H54 (cell line): ENCODE results near the gene SPTBN4.

Experiments
- DNase-seq: peaks from one replicate; pipeline ENCODE4 v3.0.0; 2011; ENCODE audit warnings: low spot score, mixed read lengths; ENCODE audit not compliant: insufficient read length
- FAIRE-seq: peaks from 3 replicates; lab custom pipeline; 2011; peaks lifted over from hg19 to GRCh38; lab: Jason Lieb, UNC
- POLR2A ChIP-seq: IDR thresholded peaks from 2 replicates; pipeline ENCODE4 v1.6.1; 2011; ENCODE audit warnings: low read depth, mild to moderate bottlenecking, low read length

The SPTBN4 gene

DNA sequence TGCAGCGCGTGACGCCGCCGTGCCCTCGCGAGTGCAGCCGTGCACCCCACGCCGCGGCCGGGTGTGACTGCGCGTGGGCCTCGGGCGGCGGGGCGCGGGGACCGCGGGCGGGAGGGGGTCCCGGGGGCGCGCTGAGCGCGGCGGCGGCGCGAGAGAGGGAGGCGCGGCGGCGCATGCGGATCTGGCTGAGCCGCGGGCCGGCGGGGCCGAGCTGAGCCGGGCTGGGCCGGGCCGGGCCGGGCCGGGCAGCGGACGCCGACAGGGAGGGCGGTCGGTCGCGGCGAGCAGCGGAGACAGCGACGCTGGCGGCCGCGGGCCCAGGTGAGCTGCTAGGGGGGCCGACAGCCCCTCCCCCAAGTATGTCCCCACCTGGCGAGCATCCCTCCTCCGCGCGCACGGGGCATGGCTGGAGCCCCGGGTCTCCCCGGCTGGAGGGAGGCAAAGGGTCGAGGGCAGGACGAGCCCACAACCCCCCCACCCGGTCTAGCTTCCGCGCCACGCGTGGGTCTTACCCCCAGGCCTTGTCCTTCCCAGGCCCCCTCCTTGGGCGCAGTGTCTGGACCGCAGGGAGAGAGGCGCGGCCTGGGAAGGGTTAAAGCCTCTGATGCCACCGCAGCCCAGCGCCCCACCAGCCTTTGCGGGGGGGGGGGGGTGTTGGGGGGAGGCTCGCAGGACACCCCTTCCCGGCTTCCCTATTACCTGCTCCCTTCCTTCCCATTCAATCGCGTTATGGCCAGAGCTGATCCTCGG lies at the start of gene SPTBN4:
SPTBN4 (plus strand) TSS at position 17 of the 750 bp plus-strand sequence. CDS start 5,621 bp downstream, outside the sequence.
- FAIRE-seq (no peak), DNase-seq (no peak)
- TF ChIP-seq POLR2A: no peak

- TF ChIP-seq POLR2A: no peak
- FAIRE-seq: no peak
These were observed 49.2 kb upstream of the SPTBN4 start for GRCh38 chr19:40417643-40417981.

DNA sequence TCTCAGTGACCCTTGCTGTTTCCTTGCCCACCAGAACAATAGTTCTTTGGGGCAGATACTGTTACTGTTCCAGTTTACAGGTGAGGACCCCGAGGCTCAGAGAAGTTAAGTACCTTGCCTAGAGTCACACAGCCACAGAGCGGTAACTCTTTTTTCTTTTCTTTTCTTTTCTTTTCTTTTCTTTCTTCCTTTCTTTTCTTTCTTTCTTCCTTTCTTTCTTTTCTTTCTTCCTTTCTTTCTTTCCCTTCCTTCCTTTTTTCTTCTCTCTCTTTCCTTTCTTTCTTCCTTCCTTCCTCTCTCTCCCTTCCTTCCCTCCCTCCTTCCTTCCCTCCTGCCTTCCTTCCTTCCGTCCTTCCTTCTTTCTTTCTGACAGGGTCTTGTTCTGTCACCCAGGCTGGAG lies 48.8 kb upstream of the SPTBN4 start:
- no peak for FAIRE-seq
- no peak for TF ChIP-seq POLR2A
- no peak for DNase-seq

More at GRCh38 chr19:40417643-40417981, 49.2 kb upstream of the SPTBN4 start:
- DNase-seq: no peak

GRCh38 chr19:40419066-40419612 lies 47.7 kb upstream of the SPTBN4 start:
- TF ChIP-seq POLR2A: no peak
- no peak for FAIRE-seq
- DNase-seq: no peak

DNA sequence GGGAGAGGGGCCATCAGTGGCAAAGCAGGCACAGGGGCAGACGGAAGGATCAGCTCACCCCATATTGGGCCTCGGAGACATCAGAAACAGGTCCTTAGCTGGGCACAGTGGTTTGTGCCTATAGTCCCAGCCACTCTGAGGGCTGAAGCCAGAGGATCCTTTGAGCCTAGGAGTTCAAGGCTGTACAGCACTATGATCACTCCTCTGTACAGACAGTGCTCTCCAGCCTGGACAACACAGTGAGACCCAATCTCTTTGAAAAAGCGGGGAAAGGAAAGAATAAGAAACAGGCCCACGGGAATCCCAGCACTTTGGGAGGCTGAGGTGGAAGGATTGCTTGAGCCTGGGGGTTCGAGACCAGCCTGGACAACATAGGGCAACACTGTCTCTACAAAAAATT lies 47.0 kb upstream of the SPTBN4 start:
- no peak for DNase-seq
- no peak for FAIRE-seq
- no peak for TF ChIP-seq POLR2A

GRCh38 chr19:40420451-40420765 lies 46.4 kb upstream of the SPTBN4 start:
- TF ChIP-seq POLR2A: no peak
- DNase-seq (no peak), FAIRE-seq (no peak)

DNA sequence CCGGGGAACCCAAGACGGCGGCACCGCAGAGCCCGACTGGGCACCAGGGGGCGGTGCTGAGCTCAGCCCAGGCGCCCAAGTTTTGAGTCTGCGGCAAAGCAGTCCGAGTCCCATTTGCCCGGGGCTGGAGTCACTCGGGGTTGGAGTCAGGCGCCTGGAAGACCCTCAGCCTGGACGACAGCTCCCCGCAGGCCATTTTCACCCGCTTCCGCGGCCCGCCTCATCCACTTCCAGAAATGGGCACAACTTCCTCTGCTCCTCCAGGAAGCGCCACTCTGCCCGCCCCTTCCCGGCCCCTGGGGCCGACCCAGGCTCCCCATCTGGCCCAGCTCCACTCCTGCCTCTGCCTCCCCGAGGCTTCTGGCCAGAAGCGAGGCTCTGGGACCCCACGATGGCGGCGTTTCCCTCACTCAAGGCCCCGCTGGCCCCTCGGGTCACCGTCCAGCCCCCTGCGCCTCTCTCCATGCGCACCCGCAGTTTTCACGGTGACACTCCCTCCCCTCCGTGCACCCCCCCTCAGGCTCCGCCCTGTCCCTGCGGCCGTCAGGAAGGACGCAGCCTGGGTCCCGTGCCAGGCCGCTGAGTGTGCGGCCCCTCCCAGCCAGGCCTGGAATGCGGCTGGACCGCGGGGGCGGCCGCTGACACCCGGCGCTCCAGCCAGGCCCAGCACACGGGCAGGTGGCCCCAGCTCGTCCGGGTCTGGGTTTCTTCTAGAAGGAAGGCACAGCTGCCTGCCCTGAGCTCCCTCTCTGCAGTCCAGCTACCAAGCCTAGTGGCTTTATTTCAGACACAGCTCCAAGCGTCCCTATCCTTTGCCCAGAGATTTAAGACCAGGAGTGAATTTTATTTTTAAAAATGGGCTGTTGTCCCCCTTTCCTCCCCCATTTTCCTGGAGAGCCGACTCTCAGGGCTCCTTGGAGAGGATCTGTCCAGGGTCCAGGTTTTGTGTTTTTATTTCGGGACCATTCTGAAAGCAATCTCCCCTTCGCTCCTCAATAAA lies 45.7 kb upstream of the SPTBN4 start:
- peak; percentile 45 for TF ChIP-seq POLR2A
- FAIRE-seq (peak; percentile 41), DNase-seq (peak; percentile 96)

DNA sequence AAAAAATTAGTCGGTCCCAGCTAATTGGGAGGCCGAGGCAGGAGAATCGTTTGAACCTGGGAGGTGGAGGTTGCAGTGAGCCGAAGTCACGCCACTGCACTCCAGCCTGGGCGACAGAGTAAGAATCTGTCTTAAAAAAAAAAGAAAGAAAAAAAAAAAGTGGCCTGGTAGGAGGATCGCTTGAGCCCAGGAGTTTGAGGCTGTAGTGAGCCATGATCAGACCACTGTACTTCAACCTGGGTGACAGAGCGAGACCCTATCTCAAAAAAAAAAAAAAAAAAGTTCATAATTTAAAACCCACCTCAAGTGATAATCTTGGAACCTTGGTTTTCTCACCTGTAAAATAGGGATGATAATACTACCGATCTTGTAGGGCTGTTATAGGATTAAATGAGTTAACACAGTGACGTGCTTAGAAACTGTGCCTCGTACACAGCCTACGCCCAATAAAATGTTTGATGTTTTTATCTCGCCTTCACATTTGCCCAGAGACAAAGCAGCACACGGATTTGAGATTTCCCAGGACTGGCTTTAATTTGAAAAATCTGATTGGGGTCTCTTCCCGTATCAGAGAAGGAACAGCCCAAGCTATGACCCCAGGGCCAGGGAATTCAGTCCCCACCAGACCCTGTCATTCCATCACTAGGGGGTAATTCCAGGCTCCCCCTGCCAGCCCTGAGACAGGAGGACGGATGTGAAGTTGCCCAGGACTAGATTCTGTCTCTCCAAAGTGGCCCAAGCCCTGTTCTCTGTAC lies 44.6 kb upstream of the SPTBN4 start:
- FAIRE-seq (no peak), DNase-seq (no peak)
- TF ChIP-seq POLR2A: no peak

- DNase-seq (no peak), FAIRE-seq (no peak)
- no peak for TF ChIP-seq POLR2A
These were observed 43.8 kb upstream of the SPTBN4 start for GRCh38 chr19:40422748-40423566.

DNA sequence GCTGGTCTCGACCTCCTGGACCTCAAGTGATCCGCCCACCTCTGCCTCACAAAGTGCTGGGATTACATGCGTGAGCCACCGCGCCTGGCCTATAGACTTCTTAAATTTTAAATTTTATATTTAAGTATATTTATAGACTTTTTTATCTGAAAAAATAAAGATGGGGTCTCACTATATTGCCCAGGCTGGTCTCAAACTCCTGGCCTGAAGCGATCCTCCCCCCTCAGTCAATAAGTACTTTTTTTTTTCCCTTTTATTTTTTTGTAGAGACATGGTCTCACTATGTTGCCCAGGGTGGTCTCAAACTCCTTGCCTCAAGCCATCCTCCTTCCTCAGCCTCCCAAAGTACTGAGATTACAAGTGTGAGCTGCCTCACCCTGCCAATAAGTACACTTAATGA lies 42.9 kb upstream of the SPTBN4 start:
- DNase-seq (no peak), FAIRE-seq (no peak)
- TF ChIP-seq POLR2A: no peak

DNA sequence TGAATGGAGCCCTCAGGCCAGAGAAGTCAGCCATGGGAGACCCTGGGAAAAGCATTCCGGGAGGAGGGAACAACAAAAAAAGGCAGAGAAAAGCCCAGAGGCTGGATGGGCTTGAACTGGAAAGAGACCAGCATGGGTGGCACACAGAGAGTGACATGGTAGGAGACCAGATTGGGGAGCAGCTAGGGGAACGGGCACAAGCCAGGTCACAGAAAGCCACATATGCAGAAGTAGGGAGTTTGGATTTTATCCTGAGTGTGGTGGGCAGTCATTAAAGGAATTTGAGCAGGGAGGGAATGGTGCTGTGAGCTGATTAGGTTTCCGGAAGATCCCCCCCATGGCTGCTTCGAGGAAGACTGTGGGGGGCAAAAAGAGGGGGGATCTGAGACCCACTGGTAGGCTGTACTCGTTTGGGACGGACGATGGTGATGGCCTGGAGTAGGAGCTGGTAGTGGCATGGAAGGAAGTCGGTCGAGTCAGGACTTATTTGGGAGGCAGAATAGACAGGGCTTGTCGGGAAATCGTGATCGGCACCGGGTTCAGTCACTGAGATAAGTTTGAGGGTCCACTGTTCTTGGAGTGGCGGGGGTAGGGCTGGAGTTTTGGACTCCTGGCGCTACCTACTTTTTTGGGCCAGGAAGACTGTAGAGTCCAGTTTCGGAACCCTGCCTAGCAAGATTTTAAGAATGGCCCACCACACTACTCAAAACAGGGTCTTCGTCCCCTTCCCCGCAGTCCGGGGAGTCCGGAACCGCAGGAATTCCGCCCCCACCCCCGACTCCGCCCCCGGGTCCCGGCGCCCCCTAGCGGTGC lies 42.0 kb upstream of the SPTBN4 start:
- DNase-seq: no peak
- no peak for FAIRE-seq
- TF ChIP-seq POLR2A: peak; percentile 16; the same call in 1 of the 2 replicates
